KG1 (cell line): Measurements from ENCODE around the gene KRTAP12-1.

Experiments
- DNase-seq: peaks from one replicate; lab custom pipeline; 2025; lab: John Stamatoyannopoulos, UW

KRTAP12-1 gene

DNA sequence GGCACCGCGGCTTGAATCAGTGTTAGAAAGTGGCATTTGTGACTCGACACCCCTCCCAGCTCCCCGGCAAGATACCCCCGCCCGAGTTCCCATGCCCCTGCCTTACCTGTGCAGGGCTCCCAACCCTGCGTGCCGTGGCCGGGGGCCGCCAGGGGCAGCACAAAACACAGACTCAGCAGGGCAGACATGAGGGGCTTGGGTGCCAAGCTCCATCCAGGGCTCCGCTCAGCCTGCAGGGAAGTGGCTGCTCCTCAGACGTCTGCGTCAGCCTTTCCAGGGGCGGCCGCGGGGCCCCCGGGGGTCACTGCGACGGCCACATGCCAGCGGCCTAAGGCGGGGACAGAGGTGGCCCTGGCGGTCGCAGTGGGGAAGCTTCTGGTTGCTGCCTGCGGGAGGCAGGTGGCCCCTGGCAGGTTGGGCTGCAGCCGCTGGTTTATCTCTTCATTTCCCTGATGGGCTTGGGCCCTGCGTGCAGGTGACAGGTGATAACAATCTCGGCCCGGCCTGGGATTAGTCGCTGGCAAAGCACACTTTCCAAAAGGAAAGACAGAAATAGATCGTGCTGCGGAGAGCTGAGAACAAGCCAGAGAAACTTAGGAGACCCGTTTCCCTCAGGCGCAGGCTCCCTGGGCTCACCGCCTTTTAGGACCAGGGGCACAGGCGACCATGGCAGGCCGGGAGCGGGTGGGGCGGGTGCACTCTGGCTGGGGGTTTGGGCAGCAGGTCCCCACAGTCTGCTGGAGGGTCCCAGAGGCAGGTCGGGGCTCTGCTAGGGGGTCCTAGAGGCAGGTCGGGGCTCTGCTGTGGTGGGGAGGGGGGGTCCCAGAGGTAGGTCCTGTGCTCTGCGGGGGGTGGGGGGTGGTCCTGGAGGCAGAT, 29.6 kb upstream of the KRTAP12-1 start, which contains the start of gene TSPEAR:
Gene TSPEAR (minus strand): TSS at position 246 of the 876 bp plus-strand sequence. CDS start 58 bp downstream, at position 188.
- DNase-seq, result no peak

DNA sequence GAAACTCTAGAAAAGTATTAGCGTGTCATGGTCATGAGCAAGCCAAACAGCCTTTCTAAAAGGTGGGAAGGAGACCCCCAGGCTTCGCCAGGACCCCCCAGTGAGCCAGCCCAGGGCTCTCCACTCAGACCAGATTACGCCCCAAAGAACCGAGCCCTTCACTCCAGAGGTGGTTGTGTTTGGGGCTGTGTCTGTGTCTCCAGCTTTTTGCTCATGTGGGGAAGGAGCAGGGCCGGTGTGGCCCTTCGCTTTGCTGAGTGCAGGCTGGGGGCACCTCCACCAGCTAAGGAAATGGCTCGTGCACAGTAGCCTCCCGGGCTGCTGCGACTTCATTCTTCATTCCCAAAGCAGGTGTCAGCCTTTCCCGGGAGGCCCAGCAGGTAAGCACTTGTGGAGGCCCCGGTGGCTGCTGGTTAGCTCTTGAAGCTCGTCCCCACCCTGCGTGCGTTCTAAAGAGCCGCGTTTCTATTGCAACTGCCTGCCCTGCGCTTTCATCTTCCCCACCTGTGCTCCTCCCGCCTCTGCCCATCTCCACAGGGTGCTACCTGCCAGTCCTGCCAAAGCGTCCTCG, 28.9 kb upstream of the KRTAP12-1 start:
- no peak for DNase-seq

DNA sequence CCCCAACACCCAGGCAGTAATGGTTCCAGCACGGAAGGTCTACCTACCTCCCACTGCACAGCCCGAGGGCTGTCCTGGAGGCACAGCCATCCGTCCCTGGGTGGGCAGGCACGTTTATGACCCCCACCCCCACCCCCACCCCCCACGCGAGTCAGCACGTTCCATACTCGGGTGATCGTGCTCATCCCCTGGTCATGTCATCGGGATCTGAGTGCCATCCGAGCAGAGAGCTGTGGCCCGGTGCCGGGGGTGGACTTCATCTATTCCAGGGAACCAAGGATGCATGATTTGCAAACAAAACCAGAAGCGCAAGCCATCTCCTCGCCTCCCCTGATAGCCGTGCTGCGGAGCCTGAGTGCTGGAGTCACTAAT, 28.3 kb upstream of the KRTAP12-1 start:
- no peak for DNase-seq

DNA sequence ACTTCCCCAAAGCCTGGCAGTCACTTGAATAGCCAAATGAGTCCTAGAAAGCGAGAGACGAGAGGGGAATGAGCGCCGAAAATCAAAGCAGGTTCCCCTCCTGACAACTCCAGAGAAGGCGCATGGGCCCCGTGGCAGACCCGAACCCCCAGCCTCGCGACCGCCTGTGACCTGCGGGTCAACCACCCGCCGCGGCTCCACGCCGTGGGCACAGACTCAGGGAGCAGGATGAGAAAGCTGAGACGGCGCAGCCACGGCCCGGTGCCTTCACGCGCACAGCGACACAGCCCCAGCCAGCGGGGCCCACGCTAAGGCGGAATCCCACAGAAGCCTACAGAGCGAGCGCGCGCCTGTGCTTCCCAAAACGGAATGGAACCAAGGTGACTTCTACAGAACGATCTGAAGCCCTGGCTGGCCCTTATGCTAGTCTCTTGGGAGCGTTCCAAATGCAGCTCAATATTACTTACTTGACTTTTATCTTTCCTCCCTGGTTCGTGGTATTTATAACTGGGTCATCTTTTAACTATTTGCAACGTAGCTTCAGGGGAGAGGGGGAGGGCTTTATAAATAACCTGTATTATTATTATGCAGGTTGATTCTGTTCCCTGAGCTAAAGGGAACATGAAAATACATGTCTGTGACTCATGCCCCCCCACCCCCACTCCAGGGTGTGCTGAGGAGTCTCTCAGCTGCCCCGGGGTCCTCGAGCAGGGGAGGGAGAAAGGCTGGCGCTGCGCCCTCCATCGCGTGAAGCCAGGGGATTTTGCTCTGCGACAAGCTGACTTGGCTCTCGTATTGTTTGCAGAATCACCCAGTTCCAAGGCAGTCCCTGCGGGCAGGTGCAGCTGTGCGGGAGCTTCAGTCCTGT, 27.7 kb upstream of the KRTAP12-1 start:
- no peak for DNase-seq

DNA sequence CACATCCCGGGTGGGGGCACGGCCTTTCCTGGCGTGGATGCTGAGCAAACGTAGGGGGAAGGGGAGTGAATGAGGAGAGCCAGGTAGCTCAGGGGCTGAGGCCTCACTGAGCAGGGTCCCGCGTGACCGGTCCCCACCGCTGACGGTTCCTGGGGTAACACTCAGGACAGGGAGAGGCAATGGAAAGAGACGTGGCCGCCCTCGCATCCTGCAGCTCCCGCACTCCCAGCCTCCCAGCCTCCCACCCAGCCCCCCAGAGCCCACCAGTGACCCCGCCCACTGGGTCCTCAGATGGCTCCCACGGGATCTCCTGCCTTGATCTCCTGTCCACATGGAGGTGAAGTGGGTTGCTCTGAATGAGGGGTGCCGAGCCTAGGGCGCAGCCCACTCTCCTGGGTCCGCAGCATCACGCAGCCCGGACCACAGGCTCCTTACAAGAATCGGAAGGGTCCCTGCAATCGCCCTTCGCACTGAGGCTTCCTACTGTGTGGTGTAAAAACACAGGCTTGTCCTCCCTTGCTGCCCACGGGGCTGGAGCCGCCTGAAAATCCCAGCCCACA, 27.0 kb upstream of the KRTAP12-1 start:
- no peak for DNase-seq

DNA sequence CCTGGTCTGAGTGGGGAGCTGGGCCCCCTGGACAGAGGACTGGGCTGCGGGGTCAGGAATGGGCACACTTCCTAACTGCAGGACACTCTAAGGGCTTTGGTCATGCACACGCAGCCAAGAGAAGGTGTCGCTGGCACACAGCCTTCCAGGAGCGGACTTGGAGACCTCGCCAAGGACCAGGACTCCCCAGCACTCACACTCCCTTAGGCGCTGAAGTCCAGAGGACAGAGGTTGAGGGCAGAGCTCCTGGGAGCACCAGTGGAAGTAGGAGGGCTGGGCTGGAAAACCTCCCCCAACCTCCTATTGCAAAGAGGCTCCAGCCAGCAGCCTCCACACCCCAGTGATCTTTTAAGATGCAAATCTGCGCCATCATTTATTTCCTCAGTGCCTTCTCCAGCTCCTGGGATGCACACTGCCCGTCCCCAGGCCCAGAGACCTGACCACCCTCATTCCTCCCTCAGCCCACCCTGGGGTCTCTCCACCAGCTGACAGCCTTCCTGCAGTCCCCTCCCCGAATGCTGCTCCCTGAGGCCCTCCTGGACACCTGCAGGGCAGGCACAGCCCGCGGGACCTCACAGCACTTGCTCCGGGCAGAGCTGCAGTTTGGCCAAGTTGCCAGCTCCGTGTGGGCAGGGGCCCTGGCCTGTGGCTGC, 26.4 kb upstream of the KRTAP12-1 start:
- DNase-seq, result no peak

DNA sequence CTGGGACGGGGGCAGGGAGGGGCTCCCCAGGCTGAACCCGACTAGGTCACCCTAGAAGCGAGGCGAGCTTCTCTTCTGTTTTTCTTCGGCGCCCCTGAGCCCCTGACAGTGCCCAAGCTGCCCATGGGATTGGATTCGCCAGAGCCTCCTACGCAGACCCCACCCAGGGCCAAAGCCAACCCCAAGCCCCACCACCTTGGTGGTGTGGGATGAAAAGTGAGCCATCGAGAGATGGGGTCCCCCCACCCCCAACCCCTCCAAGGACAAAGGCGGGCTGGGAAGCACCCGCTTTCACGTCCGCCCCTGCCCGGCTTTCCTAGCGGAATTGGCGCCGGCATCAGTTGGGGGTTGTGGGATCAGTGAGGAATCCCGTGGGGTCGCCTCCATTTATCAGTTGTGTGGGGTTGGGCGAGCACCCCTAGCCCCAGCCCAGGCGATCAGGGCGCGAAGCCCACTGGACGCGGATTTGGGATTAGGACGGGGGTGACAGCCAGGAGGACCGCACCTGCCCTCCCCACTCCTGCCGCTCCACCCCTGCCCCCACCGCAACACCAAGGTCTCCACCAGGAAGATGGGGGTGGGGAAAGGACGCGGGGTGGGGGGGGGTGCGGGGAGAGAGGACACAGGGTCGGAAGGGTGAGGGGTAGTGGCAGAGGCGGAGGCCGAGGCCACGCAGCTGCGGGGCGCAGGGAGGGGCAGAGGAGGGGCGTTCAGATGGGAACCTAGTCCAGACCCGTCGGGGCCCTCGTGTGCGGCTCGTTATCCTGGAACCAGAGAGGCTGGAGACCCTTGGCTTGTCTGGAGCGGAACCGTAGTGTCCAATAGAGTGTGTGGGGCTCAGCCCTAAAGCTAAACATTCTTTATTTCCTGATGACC, 25.0 kb upstream of the KRTAP12-1 start:
- DNase-seq, result no peak

DNA sequence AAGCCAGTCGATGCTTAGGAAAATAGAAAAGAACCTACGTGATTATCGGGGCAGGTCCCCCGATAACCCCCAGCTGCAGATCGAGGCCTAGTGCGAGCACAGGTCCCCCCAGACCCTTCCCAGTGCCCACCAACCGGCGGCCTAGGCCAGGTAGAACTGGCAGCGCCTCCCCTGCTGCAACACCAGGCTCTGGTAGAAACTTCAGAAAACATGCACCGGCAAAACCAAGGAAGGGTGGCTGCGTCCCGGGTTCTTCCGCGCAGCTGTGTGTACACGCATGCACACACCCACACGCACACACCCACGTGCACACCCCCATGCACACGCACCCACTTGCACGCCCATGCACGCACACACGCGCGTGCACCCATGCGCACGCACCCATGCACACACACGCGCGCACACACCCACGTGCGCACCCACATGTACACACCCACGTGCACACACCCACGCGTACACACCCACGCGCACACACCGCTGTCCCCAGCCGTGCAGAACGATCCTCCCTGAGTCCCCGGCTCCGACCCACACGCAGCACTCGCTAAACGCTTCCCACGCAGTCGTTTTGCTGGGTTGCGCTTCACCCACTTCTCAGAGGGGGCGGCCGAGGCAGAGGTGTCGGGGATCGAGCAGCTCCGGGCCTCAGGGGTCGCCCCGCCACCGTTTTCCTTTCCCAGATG, 24.2 kb upstream of the KRTAP12-1 start:
- DNase-seq, result no peak

DNA sequence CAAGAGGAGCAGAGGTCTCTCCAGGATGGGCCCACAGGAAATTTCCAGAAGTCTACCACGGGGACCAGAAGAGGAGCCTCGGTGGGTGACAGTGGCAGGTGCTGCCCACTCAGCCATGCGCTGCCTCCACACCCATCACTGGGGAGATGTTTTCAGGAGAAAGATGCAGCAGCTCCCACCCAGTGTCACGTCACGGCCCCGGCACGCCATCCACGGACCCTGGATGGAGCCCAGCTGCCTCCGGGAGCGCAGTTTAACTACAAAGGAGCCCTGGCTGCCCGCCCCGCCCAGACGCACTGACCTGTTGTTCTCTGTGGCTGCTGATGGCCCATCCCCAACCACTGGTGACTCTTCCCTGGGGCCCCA, 22.7 kb upstream of the KRTAP12-1 start:
- no peak for DNase-seq

DNA sequence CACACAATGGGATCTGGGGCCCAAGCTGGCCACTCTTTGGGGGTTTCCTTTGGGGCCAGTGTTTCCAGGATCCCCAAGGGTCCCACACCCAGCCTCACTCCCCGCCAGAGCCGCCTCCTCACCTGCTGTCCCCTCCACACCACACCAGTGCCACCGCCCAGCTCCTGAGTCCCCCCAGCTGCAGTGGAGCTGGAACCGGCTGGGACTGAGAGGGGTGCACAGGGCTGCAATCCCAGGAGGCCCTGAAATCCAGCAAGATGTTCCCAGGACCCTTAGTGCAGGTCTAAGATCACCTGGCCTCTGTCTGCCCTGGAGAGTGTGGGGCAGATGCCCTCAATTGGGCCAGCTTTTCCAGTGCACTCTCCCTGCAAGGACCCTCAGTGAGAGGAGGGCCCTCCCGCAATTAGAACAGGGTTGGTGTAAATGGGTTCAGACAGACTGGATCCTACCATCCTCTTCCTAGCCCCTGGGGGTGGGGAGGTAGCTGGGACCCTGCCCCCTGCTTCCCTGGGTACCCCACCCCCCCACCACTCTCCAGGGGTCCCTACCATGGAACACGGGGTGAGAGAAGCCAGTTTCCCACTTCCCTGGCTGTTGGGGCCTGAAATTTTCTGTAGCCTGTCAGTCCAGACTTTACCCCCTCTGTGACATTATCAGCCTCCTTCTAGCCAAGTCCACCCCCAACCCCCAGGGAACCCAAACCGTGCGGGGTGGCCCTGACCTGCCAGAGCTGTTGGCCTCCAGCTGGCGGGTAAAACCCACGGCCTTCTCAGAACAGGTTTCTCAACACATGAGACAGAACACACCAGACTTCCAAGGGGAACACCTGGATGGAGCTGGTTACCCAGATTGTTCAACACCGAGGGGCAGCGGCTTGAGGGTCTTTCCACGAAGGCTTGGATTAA, 22.0 kb upstream of the KRTAP12-1 start:
- no peak for DNase-seq

DNA sequence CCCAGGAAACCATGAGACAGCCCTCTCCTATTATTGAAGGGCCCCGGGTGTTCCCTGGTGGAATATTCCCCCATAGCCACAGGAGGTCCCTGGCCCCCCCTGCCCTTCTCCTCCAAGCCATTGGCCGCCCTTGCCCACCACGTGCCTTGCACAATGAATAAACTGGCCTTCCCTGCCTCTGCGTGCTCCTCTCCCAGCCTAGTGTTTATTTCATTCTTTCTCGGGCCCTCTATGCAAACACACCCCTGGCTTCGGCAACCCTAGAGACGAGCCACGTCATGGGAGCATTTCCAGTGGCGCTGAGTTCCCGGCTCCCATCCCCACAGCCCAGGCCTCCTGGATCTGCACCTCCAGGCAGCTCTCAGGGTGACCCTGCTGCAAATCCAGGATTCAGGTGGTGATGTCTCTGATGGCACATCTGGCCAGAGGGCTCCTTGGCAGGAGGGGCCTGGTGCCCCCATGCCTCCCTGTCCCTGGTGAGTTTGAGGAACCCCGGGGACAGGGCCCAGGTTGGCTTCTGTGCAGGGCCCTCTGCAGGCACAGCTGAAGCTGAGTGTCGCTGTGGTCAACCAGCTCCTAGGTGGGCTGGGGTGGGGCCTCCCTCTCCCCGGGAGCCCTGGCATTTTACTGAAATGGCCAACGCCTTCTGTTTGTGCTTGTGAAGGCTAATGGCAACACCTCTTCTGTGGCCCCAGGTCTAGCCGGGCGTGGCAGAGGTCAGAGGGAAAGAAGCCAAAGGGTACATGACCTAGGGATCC, 21.2 kb upstream of the KRTAP12-1 start:
- no peak for DNase-seq

DNA sequence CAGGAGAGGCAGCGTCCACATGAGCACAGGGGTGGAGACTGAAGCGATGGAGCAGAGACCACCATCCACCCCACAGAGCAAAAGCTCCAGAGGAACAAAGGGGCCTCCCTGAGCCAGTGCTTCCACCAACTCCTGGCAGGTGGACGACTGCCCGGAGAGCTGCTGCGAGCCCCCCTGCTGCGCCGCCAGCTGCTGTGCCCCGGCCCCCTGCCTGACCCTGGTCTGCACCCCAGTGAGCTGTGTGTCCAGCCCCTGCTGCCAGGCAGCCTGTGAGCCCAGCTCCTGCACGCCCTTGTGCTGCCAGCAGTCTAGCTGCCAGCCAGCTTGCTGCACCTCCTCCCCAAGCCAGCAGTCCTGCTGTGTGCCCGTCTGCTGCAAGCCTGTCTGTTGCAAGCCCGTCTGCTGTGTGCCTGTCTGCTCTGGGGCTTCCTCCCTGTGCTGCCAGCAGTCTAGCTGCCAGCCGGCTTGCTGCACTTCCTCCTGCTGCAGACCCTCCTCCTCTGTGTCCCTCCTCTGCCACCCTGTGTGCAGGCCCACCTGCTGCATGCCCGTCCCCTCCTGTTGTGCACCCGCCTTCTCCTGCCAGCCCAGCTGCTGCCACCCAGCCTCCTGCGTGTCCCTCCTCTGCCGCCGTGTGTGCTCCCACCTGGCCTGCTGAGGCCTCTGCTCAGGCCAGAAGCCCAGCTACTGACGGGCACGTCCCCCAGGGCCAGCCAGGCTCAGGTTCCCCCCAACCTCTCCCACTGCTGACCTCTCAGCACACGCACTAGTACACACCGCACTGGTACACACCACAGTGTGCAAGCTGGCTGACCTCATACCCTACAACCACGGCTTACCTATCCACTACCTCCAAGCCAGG, 20.4 kb upstream of the KRTAP12-1 start:
- no peak for DNase-seq

DNA sequence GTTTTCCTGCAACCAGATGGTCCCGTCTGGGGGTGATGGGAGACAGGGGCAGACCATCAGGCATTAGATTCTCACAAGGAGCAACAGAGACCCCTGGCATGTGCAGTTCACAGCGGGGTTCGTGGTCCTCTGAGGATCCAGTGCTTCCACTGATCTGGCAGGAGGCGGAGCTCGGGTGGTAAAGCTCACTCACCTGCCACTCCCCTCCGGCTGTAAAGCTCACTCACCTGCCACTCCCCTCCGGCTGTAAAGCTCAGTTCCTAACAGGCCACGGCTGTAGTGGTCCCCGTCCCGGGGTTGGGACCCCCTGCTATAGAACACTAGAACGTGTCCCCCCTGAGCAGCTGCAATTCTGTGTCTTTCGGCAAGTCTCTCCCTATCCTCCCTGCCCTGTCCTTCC, 19.6 kb upstream of the KRTAP12-1 start:
- DNase-seq, result no peak

DNA sequence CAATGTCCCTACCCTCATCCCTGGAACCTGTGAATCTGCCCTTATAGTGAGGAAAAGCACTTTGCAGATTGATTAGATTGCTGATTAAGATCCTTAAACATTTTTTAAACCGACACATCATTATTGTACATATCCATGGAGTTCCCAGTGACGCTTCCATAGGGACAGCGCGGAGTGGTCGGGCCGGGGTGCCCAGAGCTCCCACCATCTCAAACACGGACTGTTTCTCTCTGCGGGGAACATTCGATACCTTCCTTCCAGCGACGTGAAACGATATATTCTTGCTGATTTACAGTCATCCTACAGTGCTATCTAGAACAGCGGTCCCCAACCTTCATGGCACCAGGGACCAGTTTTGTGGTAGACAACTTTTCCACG, 19.0 kb upstream of the KRTAP12-1 start:
- DNase-seq, result no peak

DNA sequence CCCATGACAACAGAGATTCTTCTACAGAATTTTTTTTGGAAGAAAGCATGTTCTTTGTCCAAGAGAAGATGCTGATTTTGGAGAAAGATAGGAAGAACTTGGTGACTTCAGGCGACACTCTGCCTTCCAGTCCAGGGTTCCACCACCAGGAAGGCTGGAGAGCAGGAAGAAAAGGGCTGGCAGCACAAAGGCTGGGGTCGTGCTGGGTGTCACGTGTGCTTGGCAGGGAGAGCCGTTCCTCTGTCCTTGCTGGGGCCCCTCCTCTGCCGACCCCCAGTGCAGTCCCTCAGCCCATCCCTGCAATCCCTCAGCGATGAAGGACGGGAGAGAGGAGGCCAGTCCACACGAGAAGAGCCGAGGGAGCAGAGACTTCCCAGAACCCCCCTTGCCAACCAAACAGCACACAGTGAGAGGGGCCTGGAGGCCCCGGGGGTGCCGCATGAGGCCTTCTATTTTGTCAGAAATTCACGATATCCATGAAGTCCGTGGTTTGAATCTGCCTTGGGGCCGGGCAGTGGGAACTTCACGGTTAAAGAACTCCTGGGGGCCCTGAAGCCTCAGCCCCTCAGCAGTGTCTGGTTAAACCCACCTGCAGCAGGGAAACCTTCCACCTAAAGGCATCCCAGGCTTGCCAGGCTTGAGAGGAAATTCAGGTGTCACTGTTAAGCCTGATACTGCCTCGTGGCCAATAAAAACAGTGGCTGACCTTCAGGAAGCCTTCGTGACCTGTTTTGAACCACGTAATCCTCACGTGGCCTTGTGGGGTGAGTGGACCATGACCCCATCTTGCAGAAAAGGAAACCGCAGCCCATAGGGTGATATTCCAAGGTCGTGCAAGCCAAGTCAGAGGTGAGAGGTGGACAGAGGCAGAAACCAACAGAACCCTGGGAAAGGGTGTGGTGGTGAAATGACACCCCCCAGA, 18.4 kb upstream of the KRTAP12-1 start:
- no peak for DNase-seq

DNA sequence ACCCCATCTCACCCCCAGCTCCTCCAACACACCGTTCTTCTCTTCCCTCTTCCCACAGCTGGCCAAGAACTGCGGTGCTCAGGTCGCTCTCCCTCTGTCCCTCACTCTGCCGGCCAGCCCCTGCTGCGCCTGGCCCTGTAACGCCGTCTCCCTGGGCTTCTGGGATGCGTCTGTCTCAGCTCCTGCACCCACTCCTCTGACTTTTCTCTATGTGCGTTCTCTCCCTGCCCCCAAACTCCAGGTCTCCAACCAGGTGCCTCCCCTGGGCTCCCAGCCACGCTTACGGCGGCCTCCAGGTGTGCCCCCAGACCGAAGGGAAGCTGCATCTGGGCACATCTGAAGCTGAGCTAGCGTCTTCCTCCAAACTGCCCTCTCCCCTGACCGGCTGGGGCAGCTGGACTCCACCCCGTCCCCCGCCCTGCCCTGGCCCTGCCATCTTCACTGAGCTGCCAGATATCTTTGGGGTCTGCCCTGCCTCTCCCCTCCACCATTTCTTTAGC, 17.6 kb upstream of the KRTAP12-1 start:
- no peak for DNase-seq
